ENCODE data around the gene GYPA. TPM values are rescaled to one million over a fixed set of nuclear protein-coding genes. Genes with fewer than 3 reads are reported as not detected.
"Not testable (repeated sequence)": the region's sequence is repeated elsewhere in the genome, so short reads cannot be mapped to it uniquely, and the experiment has no call there.

GYPA gene
- not detected for total RNA-seq

GRCh38 chr4:144140594-144141295 is at the start of gene GYPA:
Gene GYPA, minus strand, starts transcription at chr4:144140718. Its CDS starts 83 bp downstream, at chr4:144140635.
- ATAC-seq (ENCODE audit: low FRiP score); DNase-seq (ENCODE audit: low spot score): not testable (repeated sequence)

- TF ChIP-seq CTCF (IDR thresholded peaks at IDR 0.05): no peak
- DNase-seq (ENCODE audit: low spot score): no peak
- no peak for ATAC-seq (ENCODE audit: low FRiP score)
These were observed 49.5 kb upstream of the GYPA start for GRCh38 chr4:144190009-144190408.

DNA sequence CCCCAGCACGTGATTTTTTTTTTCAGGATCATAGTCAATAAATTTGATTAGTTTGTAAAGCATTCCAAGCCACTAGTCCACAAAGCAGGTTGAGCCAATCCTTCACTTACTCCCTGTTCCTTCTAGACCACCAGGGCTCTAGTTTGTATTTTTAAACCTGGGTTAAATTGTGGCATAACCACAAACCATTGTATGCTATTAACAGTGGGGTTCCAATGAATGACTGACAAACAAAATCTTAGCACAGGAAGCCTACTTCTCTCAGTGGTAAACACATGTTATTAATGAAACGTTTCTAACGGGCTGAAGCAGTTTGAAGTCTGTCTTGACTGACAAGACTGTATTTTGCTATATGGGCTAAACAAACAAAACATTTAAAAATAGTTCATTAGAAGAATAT is 48.6 kb upstream of the GYPA start:
- DNase-seq (ENCODE audit: low spot score): no peak
- TF ChIP-seq CTCF (IDR thresholded peaks at IDR 0.05): no peak
- ATAC-seq (ENCODE audit: low FRiP score): no peak

DNA sequence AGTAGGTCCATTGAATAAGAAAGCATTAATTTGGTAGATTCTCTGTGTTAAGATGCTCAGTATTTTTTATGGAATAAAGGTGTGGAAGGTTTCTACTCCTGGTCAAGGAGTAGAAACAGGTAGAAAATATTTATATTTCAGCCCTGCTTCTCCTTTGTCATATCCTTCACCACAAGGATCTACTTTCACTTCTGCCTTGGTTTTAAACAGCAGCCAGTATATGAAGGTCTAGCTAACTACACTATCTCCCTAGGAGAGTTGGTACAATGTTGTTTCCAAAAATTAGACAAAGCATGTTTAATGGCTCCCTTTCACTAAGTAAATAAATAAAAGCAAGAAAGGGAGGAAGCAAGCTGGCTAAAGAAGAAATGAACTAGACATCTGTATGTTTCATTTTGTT is 44.6 kb upstream of the GYPA start:
- TF ChIP-seq CTCF (IDR thresholded peaks at IDR 0.05): no peak
- no peak for ATAC-seq (ENCODE audit: low FRiP score)
- no peak for DNase-seq (ENCODE audit: low spot score)

DNA sequence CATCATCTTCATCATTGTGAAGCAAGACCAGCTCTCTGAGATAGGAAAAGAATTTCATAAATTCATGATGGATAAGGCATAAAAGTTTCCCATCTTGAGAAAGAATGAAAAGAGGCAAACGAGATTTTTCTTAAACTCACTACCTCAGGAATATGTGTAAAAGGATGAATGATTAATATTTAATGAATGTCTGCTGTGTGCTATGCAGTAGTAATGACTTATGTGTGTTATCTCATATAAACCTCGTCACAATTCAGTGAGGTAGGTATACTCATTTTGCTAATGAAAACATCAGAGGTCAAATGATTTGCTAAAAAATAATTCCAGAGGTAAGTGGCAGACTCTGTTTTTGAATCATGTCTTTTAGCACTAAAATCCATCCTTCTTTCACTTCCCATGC is 42.6 kb upstream of the GYPA start:
- ATAC-seq (ENCODE audit: low FRiP score): peak; percentile 88
- no peak for TF ChIP-seq CTCF (IDR thresholded peaks at IDR 0.05)
- DNase-seq (ENCODE audit: low spot score): no peak

- TF ChIP-seq CTCF (IDR thresholded peaks at IDR 0.05): no peak
- ATAC-seq (ENCODE audit: low FRiP score): no peak
- DNase-seq (ENCODE audit: low spot score): no peak
These were observed 40.9 kb upstream of the GYPA start for GRCh38 chr4:144181391-144181790.

GRCh38 chr4:144179152-144179739 is 38.7 kb upstream of the GYPA start:
- ATAC-seq (ENCODE audit: low FRiP score): no peak
- no peak for TF ChIP-seq CTCF (IDR thresholded peaks at IDR 0.05)
- DNase-seq (ENCODE audit: low spot score): no peak
